Stimulated activated CD4-positive, alpha-beta T cell treated with anti-CD3 and anti-CD28 coated beads, Interleukin-15, amount 100 ng/mL, for 1 hour (primary cell): ENCODE data around the gene CCDC93.

ENCODE experiments used
- DNase-seq, 2 donors: peaks; one replicate each; pipeline ENCODE4 v3.0.0-alpha.2; 2020; ENCODE audit warnings: low read depth in 1 of 2, low spot score in 1 of 2

The CCDC93 gene, protein sequence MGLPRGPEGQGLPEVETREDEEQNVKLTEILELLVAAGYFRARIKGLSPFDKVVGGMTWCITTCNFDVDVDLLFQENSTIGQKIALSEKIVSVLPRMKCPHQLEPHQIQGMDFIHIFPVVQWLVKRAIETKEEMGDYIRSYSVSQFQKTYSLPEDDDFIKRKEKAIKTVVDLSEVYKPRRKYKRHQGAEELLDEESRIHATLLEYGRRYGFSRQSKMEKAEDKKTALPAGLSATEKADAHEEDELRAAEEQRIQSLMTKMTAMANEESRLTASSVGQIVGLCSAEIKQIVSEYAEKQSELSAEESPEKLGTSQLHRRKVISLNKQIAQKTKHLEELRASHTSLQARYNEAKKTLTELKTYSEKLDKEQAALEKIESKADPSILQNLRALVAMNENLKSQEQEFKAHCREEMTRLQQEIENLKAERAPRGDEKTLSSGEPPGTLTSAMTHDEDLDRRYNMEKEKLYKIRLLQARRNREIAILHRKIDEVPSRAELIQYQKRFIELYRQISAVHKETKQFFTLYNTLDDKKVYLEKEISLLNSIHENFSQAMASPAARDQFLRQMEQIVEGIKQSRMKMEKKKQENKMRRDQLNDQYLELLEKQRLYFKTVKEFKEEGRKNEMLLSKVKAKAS

DNA sequence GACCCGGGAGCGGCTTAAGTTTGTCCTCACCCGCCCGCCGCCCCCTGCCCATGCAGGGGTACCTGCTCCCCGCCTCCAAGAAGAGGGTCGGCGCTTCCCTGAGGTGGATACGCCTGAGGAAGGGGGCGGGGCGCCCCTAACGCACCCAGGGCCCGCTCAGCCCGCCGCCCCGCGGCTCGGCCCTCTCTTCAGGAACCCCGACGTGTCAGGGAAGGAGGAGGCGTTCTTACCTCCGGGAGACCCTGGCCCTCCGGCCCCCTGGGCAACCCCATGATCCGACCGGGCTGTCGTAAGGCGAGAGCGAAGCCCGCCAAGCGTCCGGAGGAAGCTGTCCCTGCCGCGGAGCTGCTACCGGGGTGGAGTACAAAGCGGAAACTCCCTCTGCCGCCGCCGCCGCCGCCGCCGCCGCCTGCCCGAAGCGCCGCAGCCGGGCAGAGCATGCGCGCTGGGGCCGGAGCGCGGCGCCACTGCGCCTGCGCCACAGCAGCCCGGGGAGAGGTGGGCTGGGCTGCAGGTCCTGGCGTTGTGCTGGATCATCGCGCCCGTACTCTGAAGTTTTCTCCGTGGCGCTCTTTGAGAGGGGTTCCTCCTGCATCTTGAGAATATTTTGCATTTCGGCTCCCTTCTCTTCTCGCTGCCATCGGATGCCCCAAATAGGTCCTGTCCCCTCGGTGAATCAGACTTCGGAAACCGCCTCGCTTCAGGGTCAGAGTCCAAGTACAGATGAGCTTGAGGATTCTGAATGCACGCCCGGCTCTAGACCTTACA lies at the start of gene CCDC93:
CCDC93 (minus strand) TSS at position 347 of the 768 bp plus-strand sequence; CDS start at position 272, 75 bp downstream.
- DNase-seq = peak; percentile 77 to 81

DNA sequence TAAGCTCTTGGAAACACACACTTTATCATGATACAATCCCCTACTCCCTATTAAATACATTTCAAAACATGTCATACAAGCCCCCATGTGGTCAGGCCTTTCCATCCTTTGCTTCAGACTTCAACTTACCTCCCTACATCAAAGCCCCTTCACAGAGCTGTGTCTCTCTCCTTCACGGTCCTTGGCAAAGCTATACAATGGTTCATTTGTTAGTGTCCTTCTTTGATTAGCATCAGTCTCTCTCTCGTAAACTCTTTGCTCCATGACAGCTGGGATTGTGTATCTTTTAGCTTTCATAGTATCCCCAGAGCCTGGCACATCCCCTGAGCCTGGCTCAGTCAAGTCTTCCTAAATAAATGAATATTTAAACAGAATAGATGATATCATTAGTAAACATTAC lies 48.8 kb upstream of the CCDC93 start:
- no peak for DNase-seq

DNA sequence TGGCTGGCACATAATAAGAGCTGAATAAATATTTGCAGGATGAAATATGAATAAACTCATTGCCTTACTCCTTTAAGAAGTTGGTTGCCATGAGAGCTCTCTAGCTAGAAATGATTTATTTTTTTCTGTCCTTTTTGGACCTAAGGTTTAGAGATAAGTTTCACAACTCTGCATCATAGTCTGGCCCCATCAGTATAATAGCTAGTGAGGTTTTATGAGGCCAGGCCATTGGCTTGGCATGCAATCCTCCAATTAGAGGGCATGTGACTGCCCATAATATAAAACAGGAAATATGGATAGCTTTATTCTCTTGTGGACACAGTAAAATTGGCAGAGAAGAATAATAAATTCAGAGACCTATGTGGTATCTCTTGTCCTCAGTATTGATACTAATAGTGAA lies 48.2 kb upstream of the CCDC93 start:
- no peak for DNase-seq

DNA sequence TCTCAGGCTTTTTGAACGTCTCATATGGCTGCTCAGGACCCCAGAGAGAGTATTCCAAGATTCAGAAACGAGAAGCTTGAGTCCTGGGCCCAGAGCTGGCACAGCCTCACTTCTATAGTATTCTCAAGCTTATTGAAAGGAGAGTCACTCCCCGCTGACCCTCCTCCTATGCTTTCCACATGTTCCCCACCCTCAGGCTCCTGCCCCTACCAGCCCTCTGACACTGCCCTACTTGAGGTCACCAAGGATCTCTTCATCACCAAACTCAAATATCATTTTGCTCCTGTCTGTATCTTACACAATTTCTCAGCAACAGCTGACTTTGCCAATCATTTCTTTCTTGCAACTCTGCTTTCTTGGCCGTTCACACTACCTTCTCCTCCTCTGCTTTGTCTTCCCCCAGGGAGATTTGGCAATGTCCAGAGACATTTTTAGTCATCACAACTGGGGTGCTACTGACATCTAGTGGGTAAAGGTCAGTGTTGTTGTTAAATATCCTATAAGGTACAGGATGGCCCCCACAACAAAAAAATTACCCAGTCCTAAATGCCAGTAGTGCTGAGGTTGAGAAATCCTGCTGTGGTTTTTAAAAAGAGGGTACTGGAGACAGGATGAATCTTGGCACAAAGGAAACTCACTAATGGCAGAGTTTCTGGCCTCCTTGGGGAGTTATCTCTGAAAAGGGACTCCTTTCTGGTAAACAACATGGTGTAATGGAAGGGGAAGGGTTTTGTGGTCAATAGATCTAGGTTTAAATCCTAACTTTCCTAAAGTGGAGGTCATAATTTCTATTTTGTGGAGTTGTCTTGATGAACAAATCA lies 47.5 kb upstream of the CCDC93 start:
- DNase-seq = no peak

DNA sequence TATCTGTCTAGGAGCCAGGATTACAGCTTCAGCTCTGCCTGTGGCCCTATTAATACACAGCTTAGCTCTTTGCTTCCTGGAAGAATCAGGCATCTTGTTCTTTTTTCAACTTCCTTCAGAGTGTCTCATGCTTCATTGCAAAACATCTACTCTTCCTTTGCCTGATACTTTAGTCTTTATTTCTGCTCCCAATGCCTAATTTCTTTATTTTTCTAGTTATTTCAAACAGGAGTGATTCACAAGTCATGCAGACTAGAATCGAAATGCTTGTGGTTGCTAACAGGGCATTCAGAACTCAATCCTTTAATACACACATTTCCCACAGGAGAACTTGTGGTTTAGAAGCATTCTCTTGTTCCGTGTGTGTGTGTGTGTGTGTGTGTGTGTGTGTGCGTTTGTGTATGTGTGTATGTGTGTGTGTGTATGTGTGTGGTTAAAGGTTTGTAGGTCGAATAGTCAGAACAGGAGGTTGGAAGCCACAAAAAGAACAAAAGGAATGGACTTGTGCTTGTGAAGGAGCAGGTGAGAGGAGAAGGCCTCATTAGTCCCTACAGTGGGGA lies 46.1 kb upstream of the CCDC93 start:
- no peak for DNase-seq

DNA sequence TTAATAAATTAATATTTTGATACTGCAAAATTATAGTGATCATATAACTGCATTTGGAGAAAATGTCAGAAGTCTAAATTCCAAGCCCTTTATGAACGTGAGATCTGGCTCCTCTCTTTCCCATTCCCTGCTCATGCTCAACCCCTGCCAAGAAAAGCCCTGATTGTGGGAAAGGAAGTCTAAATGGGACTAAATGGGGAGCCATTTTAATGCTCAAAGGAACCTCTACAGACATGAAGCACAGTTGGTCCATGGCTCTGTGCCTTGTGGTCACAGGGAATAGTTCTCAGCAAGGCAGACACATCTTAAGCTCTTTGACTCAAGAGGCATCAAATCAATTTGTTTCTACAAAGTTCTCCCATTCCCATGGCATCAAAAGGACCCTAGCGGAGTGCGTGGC lies 45.1 kb upstream of the CCDC93 start:
- DNase-seq = no peak

DNA sequence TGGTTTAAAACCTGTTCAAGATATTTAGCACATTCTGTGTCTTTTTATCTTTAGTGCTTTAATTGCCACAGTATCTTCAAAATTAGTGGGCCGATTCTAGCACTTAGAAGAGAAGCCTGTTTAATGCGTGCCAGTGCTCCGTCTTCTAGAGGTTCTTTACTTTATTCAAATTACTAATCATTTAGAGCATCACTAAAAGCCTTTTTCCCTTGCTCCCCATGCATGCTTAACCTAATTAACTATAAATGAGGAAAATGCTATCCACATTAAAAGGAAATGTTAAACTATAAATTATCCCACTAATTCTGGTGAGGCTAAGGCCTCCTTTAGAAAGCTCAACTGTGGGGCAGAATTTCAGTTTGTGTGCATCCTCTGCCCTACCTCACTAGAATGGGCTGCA lies 42.9 kb upstream of the CCDC93 start:
- DNase-seq = no peak

DNA sequence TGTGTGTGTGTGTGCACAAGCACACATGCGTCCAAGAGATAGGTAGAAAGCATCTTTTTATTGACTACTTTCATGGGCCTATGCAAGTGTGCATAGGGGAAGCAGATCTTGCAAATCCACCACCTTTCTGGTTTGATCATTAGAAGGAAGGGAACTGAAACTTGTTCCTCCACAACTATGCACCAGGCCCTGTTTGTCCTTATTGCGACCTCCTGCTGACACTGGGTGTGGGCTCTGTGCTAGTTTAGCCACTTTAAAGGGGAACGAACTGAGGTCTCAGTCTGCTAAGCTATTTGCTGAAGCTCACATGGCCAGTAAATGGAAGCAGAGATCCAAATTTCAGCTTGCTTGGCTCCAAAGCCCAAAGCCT lies 42.3 kb upstream of the CCDC93 start:
- no peak for DNase-seq

DNA sequence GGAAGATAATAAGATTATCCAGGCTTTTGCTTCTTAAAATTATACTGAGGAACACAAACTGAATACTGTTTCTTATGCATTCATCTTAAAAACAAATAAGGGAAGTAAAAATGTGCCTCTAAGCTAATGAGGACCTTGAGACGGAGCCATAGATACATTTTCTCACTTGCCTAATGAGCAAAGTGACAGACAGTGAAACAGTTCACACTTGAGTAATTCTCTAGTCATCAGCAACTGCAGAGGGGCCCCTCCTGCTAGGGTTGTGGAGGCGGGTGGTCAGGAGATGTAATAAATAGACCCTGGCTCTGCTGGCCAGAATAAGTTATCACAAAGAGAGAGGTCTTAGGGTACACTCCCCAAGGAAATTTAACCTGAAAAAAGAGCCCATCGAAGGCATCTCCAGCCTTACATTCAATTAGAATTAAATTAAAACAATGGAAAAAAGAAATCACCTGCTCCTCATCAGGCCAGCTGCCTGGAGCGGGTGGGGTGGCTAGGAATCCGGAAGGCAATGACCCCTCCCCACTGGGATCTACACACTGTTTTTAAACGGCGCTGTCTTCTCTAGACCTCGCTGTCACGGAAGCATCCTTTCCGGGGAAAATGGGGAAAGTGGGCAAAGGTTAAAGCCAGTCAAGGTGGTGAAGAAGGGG lies 41.8 kb upstream of the CCDC93 start:
- no peak for DNase-seq

DNA sequence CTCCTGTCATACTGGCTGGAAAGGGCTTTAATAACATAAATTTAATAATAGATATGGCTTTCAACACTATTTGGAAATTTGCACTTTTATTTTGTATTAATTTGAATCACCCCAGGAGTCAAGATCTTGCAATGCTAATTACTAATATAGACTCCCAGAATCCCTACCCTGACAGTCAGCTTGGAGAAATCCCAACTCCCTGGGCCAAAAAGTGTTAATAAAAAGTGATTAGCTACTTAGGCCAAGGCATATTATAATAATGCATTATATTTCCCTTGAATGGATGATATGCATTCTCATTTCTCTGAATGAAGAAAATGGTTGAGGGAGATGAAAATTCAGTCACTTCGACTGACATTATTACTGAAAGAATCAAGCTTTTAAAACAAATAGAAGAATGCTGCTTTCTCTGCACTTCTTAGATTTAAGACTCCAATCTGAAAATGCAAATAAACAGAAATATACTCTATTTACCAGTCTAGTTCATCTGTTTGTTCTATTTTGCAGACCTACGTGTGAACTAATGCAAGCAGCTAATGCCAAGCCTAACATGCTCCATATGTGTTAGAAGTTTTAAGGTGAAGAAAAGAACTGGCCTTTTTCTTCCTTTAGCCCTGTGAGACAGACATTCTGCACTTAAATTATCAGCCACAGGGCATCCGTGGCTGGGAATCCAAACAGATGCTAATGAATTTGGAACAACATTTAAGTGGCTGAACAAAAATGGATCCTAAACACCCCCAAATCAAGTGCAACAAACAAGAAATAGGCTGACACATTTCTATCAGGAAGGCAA lies 40.5 kb upstream of the CCDC93 start:
- DNase-seq = no peak

DNA sequence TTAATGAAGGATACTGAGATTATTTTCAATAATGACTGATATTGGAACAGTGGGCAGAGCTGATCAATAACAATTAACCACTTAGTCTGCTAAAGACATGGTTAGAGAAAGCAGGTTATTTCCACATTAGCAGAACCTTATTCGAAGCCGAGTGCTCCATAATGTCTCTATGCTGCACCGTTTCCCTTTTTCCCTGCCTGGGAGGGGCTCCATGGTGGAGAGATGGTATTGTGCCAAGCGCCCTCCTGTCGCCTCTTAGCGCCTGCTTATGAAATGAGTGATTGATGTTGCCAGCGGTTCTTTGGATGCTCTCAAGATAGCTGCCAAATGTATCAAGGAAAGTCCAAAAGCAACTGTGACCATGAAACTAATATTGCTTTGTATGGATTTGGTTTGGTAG lies 39.8 kb upstream of the CCDC93 start:
- DNase-seq = no peak

DNA sequence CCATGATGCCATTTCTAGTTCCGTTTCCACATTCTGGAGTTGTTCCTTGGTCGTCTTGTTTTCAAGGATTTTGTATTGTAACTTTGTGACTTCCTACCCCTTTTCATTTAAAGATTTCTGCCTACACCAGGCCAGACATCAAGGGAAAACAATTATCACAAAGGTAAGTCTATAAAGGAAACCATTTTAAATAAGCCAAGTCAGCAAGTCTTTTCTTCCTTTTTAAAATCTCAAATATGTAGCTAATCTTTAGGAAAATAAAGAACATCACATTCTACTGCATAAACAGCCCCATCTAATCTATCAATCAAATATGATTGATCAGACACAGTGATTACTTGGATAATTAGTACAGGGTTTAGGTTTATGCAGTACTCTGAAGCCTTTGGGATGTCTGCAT lies 38.6 kb upstream of the CCDC93 start:
- no peak for DNase-seq

DNA sequence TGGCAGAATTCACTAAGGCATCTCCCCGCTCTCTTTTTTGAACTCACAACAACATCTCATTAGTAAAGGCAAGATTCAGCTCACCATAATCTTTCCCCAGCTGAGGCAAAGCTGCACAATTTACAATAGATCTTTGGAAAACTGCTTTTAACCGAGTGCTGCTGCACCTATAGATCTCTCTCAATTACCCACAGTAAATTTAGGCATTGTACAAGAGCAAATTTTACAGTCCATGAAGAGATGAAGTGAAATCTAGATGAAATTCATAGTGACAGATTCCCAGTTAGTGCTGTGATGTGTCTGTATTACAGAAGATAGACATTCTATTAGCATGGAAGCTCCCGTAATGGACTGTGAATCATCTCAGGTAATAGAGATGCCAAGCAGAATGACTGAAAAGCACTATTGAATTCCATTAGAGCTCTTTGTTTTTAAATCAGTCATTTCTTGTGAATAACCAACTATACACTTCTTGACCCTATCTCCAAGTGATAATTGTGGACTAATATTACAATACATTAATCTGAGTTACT lies 38.0 kb upstream of the CCDC93 start:
- DNase-seq = no peak

DNA sequence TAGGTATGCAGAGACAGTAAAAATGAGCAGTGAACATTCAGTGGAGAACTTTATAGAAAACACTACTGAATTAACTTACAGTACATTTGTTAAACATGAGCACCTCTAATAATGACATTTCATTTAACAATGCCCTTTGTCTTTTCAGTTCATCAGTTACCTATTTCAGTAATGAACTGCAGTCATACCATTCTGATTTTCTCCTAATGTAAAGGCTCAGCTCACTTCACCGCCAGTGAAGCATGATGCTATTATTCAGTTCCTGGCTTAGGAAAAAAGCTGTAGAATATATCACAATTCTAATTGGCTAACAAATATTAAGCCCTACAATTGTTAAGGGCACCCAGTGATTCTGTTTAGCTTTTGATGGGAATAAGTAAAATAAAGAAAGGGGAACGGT lies 37.1 kb upstream of the CCDC93 start:
- no peak for DNase-seq

DNA sequence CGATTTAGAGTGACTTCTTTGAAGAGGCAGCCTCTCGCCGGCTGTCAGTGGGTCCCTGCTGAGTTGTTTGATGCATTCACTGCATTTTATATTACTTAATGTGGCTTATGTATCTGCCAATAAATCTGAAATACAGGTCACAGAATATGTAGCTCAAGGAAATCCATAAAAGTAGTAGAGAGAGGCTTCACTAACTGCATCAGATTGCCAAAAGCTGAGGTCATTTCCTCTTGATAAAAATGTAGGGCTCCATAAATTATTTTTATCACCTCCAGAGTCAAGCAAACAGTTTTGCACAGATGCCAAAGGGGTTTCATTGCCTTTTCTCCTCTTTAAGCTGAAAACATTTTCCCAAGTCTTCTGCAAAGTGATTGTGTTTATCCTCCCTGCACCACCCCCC lies 36.5 kb upstream of the CCDC93 start:
- no peak for DNase-seq

DNA sequence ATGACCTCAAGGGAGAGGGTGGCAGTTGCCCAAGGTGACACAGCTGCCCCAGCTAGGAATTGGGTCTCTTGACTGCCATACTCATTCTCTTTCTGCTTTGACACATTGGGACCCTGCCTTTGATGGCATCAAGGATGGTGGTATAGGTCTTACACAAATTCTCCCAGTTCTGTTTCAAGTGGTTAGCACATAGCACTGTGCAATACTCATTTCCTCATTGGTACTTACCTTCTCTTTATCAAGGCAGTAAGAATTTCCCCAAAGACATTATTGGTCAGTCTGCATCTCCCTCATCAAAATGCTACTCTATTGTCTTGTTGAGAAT lies 35.9 kb upstream of the CCDC93 start:
- no peak for DNase-seq

DNA sequence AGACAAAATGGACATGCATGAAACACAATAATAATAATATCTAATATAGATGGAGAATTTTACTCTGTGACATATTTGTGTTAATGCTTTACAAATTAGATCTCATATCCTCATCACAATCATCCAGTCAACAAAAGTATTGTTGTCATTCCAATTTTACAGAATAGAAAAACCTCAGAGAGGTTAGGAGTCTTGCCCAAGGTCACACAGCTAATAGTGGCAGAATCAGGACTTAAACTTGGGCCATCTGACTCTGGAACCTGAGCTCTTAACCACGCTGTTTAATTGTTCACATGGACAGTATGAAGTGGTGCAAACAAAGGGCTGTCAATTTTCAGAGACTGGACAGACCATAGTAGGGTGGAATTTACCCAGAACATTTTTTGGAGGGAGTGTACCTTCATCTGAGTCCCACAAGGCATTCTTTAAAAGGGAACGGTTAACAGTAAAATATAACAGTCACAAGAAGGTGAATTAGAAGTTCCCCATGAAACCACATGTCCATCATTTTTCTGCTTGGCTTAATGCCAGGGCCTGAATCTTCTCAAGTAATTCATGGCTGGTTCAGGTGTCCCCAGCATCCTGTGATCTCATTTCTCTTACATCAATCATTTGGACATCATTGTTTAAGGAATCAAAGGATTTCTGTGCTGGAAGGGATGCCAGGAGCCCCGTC lies 35.4 kb upstream of the CCDC93 start:
- no peak for DNase-seq

DNA sequence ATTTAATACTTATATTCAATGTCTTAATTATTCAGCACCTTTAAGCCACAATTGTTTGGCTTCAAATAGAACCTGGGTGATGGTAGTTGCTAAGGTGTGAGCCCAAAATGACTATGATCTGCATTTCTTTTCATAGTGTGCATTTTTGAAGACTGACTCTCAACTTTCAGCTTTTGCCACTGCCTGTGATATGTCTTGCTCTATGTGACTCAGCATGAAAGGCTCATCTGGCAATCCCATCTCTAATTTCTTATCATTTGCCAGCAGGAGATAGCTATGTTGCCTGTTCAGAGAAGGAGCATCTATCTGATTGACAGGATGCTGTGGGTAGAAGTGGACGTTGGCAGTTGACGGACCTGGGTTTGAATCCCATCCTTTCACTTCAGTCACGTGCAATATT lies 34.5 kb upstream of the CCDC93 start:
- no peak for DNase-seq

DNA sequence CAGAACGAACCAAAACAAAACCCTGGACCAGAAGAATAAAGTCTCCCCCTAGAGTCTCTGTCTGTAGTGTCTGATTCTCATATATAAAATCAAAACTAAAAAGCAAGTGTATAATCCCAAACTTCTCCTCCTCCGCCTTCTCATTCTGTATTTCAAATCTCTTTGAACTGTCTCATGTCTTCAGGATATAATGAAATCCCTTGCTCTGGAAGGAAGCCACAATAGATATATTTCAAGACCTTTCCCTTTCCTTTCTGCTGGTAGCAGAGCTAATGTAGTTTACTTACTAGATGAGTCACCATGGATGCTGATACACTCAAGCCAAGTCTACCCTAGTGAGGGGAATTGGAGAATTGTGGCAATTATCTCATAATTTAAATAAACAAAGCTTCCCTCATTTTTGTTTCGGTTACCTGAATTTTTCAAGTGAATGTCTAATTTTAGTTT lies 33.5 kb upstream of the CCDC93 start:
- DNase-seq = no peak
